CD1c-positive myeloid dendritic cell (primary cell): ENCODE data around the gene FFAR3.

Source experiments
- DNase-seq: peaks from one replicate; pipeline ENCODE4 v3.0.0-alpha.2; 2016; ENCODE audit errors: extremely low spot score

Gene FFAR3

DNA sequence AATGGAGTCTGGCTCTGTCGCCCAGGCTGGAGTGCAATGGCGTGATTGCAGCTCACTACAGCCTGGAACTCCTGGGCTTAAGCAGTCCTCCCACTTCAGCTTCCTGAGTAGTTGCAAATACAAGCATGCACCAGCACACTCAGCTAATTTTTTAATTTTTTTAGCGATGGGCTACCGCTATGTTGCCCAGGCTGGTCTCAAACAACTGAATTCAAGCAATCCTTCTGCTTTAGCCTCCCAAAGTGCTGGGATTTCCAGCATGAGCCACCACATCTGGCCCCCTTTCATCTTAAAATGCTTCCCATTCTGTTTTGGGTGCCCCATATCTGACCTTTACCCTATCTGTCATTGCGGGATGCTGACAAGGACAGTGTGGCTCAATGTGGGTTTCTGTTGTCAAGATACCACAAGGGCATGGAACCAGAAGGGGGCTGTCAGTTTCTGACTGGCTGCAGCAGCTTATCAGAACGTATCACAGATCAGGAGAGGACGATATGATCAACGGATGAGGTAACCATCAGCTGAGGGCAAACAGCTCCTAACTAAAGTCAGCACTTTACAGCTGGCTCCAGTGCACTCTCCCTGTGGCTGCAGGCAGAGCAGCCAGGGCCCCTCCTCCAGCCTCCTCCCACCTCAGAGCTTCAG lies 45.0 kb downstream of the FFAR3 start:
- DNase-seq = no peak

DNA sequence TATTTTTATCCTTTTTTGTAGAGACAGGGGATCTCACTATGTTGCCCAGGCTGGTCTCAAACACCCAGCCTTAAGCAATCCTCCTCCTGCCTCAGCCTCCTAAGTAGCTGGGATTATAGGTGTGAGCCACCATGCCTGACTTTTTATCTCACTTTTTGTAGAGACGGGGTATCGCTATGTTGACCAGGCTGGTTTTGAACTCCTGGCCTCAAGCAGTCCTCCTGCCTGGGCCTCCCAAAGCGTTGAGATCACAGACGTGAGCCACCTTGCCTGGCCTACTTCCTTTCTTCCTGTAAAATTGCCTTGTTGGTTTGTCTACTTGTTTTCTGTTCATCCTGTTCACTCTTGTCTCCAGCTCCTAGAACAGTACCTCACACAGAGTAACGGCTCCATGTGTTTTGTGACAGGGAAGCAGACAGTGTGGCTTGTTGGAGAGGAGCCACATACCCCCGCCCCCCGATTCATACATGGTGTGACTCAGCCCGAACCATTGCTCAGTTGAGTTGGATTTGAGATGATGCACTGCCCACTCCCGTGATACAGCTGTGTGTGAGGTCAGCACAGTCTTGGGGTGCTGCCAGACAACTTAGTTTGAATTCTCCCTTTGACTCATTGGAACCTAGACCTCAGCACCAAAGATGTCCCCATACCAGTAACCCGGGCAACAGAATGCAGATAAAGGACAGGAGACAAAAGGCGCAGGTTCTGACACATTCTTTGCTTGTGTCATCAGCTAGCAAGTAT lies 46.8 kb downstream of the FFAR3 start:
- peak; percentile 79 for DNase-seq

DNA sequence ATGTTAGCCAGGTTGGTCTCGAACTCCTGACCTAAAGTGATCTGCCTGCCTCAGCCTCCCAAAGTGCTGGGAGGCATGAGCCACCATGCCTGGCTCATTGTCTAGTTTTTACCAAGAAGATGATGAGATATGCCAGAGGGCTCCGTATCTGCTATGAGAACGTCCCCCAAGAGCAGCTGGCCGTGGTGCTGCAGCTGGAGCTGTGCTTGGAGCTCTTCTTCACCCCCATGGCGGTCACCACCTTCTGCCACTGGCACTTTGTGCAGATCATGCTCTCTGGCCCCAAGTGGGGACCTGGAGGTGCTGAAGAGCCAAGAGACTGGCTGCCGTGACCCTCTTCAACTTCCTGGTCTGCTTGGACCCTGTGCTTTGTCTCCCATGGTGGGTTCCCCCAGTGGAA lies 49.4 kb downstream of the FFAR3 start:
- no peak for DNase-seq

DNA sequence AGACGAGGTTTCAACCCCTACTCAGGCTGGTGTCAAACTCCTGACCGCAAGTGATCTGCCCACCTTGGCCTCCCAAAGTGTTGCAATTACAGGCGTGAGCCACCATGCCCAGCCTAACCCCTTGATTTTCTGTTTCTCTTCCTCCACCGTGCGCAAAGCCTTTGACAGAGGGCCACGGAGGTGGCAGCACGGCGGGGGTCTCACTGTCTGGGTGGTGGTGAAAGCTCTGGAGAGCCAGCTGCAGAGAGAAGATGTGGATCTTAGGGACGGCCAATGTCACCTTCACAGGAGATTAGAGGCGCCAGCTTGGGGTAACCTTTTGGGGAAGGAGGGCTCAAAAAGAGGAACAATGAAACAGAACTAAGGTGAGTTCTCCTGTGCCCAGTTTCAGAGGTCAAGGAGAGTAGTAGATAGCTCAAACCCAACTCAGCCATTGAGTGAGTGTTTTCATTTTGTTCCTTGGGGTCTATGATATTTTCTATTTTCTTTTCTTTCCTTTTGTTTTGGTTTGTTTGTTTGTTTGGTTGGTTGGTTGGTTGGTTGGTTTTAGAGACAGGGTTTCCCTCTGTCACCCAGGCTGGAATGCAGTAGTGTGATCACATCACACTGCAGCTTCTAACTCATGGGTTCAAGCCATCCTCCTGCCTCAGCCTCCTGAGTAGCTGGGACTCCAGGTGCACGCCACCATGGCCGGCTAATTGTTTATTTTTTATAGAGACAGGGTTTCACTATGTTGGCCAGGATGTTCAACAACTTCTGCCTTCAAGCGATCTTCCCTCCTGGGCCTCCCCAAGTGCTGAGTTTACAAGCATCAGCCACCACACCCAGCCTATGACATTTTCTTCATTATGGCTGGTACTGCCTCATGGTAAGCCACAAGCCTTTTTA lies 50.3 kb downstream of the FFAR3 start:
- DNase-seq = no peak

DNA sequence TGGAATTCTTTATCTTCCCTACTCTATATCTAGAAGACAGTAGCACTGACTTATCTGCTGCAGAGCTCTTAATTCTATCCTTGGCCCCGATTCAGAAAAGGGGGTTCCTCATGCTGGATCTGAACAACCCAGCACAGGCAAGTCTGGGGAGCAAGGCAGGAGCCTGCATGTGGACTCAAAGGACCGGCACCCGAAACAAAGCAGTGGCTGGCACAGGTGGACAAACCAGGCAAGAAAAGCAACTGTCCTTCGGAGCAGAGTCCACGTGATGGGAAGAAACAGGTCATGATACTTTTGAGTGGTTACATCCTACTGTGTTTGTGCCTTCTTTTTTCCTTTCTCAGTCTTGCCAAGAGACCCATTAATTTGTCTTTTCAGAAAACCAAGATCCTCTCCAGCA lies 50.9 kb downstream of the FFAR3 start:
- no peak for DNase-seq
